ENCODE measurements around the gene HOXD13. TPM values are rescaled to one million over a fixed set of nuclear protein-coding genes. Genes with fewer than 3 reads are reported as not detected.

Gene HOXD13
- total RNA-seq, 2 experiments from 2014 or later = not detected

- H3K36me3 ChIP-seq (ENCODE audit: insufficient read depth, low read length) = no peaks in the 10 kb centered on the region
- H3K4me2 ChIP-seq (ENCODE audit: low read length) = no peak overlapping the region
- H3K9me2 ChIP-seq (ENCODE audit: insufficient read depth, low read length) = no peaks in the 10 kb centered on the region
- BruUV-seq (replicated peaks) = no TSS peak
- no peak overlapping the region for H3K4me3 ChIP-seq (ENCODE audit: low read depth, low read length, poor library complexity, severe bottlenecking)
- H3K27ac ChIP-seq (ENCODE audit: low read depth, low read length, poor library complexity, severe bottlenecking) = no peak overlapping the region
- DNase-seq (ENCODE audit: low spot score) = no peak
- intact Hi-C loops (cut with micrococcal nuclease; ENCODE audit: unreplicated experiment) = no loop called here
- TF ChIP-seq EZH2phosphoT487 (IDR thresholded peaks at IDR 0.05; ENCODE audit: borderline replicate concordance, low read depth, low read length) (no peak), CTCF (conservative IDR thresholded peaks at IDR 0.05; ENCODE audit: low read length) (no peak)
- no peaks in the 10 kb centered on the region for H3K9me3 ChIP-seq (ENCODE audit: low read length)
- H2AFZ ChIP-seq (ENCODE audit: low read length) = no peak overlapping the region
- H3K79me2 ChIP-seq (ENCODE audit: insufficient read depth, low read depth, low read length) = no peaks in the 10 kb centered on the region
- H3K4me1 ChIP-seq (ENCODE audit: insufficient read depth, low read length, poor library complexity, severe bottlenecking) = no peaks in the 10 kb centered on the region
- ChIA-PET POLR2A (no interaction called here), CTCF (ENCODE audit: unreplicated experiment) (no interaction called here)
- no peaks in the 10 kb centered on the region for H4K20me1 ChIP-seq (ENCODE audit: insufficient read depth, low read length)
These were observed 42.5 kb downstream of the HOXD13 start for GRCh38 chr2:176135035-176135440.

GRCh38 chr2:176136374-176137251, 44.1 kb downstream of the HOXD13 start:
- no TSS peak for BruUV-seq (replicated peaks)
- H3K79me2 ChIP-seq (ENCODE audit: insufficient read depth, low read depth, low read length) = no peaks in the 10 kb centered on the region
- no peak overlapping the region for H3K27ac ChIP-seq (ENCODE audit: low read depth, low read length, poor library complexity, severe bottlenecking)
- intact Hi-C loops (cut with micrococcal nuclease; ENCODE audit: unreplicated experiment) = no loop called here
- no peak overlapping the region for H3K4me3 ChIP-seq (ENCODE audit: low read depth, low read length, poor library complexity, severe bottlenecking)
- no peaks in the 10 kb centered on the region for H3K36me3 ChIP-seq (ENCODE audit: insufficient read depth, low read length)
- H3K9me2 ChIP-seq (ENCODE audit: insufficient read depth, low read length) = no peaks in the 10 kb centered on the region
- H3K4me1 ChIP-seq (ENCODE audit: insufficient read depth, low read length, poor library complexity, severe bottlenecking) = peaks cover 3% of the 10 kb centered on the region
- TF ChIP-seq CTCF (conservative IDR thresholded peaks at IDR 0.05; ENCODE audit: low read length) (no peak), EZH2phosphoT487 (IDR thresholded peaks at IDR 0.05; ENCODE audit: borderline replicate concordance, low read depth, low read length) (no peak)
- no peaks in the 10 kb centered on the region for H4K20me1 ChIP-seq (ENCODE audit: insufficient read depth, low read length)
- no peak for DNase-seq (ENCODE audit: low spot score)
- H2AFZ ChIP-seq (ENCODE audit: low read length) = no peak overlapping the region
- CTCF ChIA-PET (ENCODE audit: unreplicated experiment) = no interaction called here
- no peak overlapping the region for H3K4me2 ChIP-seq (ENCODE audit: low read length)
- POLR2A ChIA-PET = interaction anchor here (1.0 kb wide), 1 partner anchor 319 kb away, joined by 3 read pairs; no protein-coding TSS in a partner anchor
- H3K9me3 ChIP-seq (ENCODE audit: low read length) = no peaks in the 10 kb centered on the region

GRCh38 chr2:176137252-176137580, 44.7 kb downstream of the HOXD13 start:
- H3K4me2 ChIP-seq (ENCODE audit: low read length) = no peak overlapping the region
- H3K36me3 ChIP-seq (ENCODE audit: insufficient read depth, low read length) = no peaks in the 10 kb centered on the region
- H3K4me1 ChIP-seq (ENCODE audit: insufficient read depth, low read length, poor library complexity, severe bottlenecking) = peaks cover 3% of the 10 kb centered on the region
- H3K4me3 ChIP-seq (ENCODE audit: low read depth, low read length, poor library complexity, severe bottlenecking) = no peak overlapping the region
- no peaks in the 10 kb centered on the region for H4K20me1 ChIP-seq (ENCODE audit: insufficient read depth, low read length)
- no peaks in the 10 kb centered on the region for H3K9me3 ChIP-seq (ENCODE audit: low read length)
- H3K27ac ChIP-seq (ENCODE audit: low read depth, low read length, poor library complexity, severe bottlenecking) = no peak overlapping the region
- CTCF ChIA-PET (ENCODE audit: unreplicated experiment) = no interaction called here
- no peak for DNase-seq (ENCODE audit: low spot score)
- POLR2A ChIA-PET = interaction anchor here (1.0 kb wide), 1 partner anchor 318 kb away, joined by 3 read pairs; no protein-coding TSS in a partner anchor
- BruUV-seq (replicated peaks) = no TSS peak
- no peak overlapping the region for H2AFZ ChIP-seq (ENCODE audit: low read length)
- intact Hi-C loops (cut with micrococcal nuclease; ENCODE audit: unreplicated experiment) = no loop called here
- H3K79me2 ChIP-seq (ENCODE audit: insufficient read depth, low read depth, low read length) = no peaks in the 10 kb centered on the region
- TF ChIP-seq CTCF (conservative IDR thresholded peaks at IDR 0.05; ENCODE audit: low read length) (no peak), EZH2phosphoT487 (IDR thresholded peaks at IDR 0.05; ENCODE audit: borderline replicate concordance, low read depth, low read length) (no peak)
- no peaks in the 10 kb centered on the region for H3K9me2 ChIP-seq (ENCODE audit: insufficient read depth, low read length)
